Gastrocnemius medialis (tissue), 4 donors: ENCODE data around the gene NFATC4.

Experiments
- CTCF ChIP-seq, 5 experiments: fragments of 450-650 bp in 3 of 5; fragments of 200-600 bp in 2 of 5; sonication (generic) in 2 of 5; IDR thresholded peaks in 4 of 5; conservative IDR thresholded peaks in 1 of 5; 1 replicate in 4 of 5; 2 replicates in 1 of 5; pipeline ENCODE4 v1.5.1; 2016 to 2019; ENCODE audit warnings: antibody characterized with exemption in 5 of 5, mild to moderate bottlenecking in 3 of 5, moderate library complexity in 3 of 5
- POLR2A ChIP-seq, 2 donors: fragments of 450-650 bp; IDR thresholded peaks; one replicate each; pipeline ENCODE4 v1.6.1; 2017; ENCODE audit warnings: antibody characterized with exemption in 2 of 2, mild to moderate bottlenecking in 2 of 2, moderate library complexity in 2 of 2

DNA sequence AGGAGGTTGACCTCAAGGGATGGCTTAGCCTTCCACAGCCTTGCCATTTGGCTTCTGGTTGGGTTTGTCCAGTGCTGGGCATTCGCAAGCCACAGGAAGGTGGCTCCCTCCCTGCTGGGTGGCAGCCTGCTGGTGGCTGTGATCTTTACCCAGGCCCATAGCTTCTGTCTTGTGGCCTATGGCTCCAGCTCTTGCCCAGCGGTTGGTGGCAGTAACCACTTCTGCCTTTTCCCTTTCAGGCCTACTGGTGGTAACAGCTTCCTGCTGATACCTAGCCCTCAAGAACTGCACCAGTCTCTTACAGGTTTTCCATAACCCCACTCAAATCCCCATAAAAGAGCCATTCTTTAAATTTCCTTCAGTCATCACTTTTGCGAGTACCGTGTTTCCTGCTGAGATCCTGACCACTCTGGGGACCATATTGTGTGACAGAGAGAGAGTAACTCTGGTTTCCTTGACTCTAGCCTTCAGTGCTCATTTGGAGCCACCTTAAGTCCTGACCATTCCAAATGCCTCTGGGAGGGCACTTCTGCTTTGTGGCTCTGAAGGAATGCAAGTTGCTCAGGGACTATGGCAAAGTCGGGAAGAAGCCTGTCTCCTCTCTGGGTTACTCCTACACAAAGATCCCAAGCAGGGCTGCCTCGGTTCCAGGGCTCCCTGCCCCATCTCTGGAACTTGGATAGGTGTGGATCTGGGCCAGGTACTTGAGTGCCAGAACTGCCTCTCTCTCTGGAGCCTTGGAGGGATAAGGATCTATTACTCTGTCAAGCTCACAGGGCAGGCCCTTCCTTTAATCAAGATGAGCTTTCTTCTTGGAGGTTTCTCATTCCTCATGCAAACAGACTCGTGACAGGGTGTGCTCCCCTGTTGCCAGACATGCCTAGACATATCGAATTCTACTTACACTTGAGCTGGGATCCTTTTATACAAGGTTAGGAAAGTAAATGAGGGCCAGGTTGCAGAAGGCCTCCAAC is 27.9 kb downstream of the NFATC4 start:
- TF ChIP-seq CTCF (IDR thresholded peaks at IDR 0.05 in 4 of 5, conservative IDR thresholded peaks at IDR 0.05 in 1 of 5) (no peak), POLR2A (IDR thresholded peaks at IDR 0.05) (no peak)
